K562 (cell line): ENCODE data around the gene KRT16. TPM values are rescaled to one million over a fixed set of nuclear protein-coding genes. Genes with fewer than 3 reads are reported as not detected.

Source experiments
- ATAC-seq: fragments of 200-7000 bp; cut with Tn5 transposase; 3 replicates; pipeline ENCODE4 v1.9.1; 2020; ENCODE audit warnings: moderate library complexity
- BruUV-seq: library from RNA; stranded (reverse); fragments of 400-500 nt; replicated peaks from 2 replicates; lab custom pipeline; 2021; lab: Mats Ljungman, UMichigan
- CTCF ChIA-PET: fragments of 300-600 bp; formaldehyde crosslinking; extraction: SDS; loops from one replicate; lab custom pipeline; 2021; ENCODE audit warnings: low intra/inter-chr PET ratio; lab: Yijun Ruan, JAX
- POLR2A ChIA-PET: fragments of 300-600, 350-650 bp; sonication (Branson Sonifier 250); formaldehyde crosslinking; extraction: SDS; loops from one replicate; lab custom pipeline; 2021; ENCODE audit warnings: antibody characterized with exemption, inconsistent platforms; lab: Yijun Ruan, JAX
- DNase-seq, 4 experiments: peaks; one replicate each; pipeline versions ENCODE4 v3.0.0 to v3.0.0-alpha.2; 2011 to 2018; ENCODE audit warnings: low spot score in 3 of 4, mixed read lengths in 3 of 4; ENCODE audit errors: extremely low read depth in 1 of 4
- FAIRE-seq: peaks from 2 replicates; lab custom pipeline; 2011; peaks lifted over from hg19 to GRCh38; lab: Jason Lieb, UNC
- H2AFZ ChIP-seq: 2 replicates; pipeline ENCODE4 v1.6.0; 2011; ENCODE audit warnings: low read depth, low read length, control low read depth, inconsistent platforms
- H3K27ac ChIP-seq: fragments of 200-600 bp; 3 replicates; pipeline ENCODE4 v1.8.0; 2011; ENCODE audit warnings: low read depth, mild to moderate bottlenecking, control low read depth, inconsistent platforms, low read length, moderate library complexity, mixed read lengths; ENCODE audit errors: extremely low read depth
- H3K27me3 ChIP-seq, 2 experiments: fragments of 300-600 bp in 1 of 2; 2 replicates in 1 of 2; 3 replicates in 1 of 2; pipeline versions ENCODE4 v1.6.0 to v1.8.0; 2011; ENCODE audit warnings: inconsistent platforms in 2 of 2, low read length in 2 of 2, mild to moderate bottlenecking in 1 of 2, mixed read lengths in 1 of 2, moderate library complexity in 1 of 2; ENCODE audit not compliant: control insufficient read depth in 2 of 2, insufficient read depth in 2 of 2
- H3K36me3 ChIP-seq: fragments of 300-600 bp; 3 replicates; pipeline ENCODE4 v1.8.0; 2011; ENCODE audit warnings: mild to moderate bottlenecking, low read length, inconsistent platforms; ENCODE audit not compliant: control insufficient read depth, insufficient read depth
- H3K4me1 ChIP-seq, 2 experiments: fragments of 200-600 bp in 1 of 2; replicated peaks in 1 of 2; 2 replicates in 1 of 2; 3 replicates in 1 of 2; pipeline versions ENCODE4 v1.5.1 to v1.8.0; 2011; ENCODE audit warnings: inconsistent platforms in 2 of 2, low read length in 2 of 2, mild to moderate bottlenecking in 1 of 2, mixed read lengths in 1 of 2, moderate library complexity in 1 of 2; ENCODE audit not compliant: control insufficient read depth in 2 of 2, insufficient read depth in 2 of 2
- H3K4me2 ChIP-seq: 2 replicates; pipeline ENCODE4 v1.6.1; 2011; ENCODE audit warnings: low read length, control low read depth, inconsistent platforms, mixed read lengths; ENCODE audit not compliant: insufficient read depth
- H3K4me3 ChIP-seq: fragments of 200-600 bp; sonication (generic), shearing (Covaris generic); 2 replicates; pipeline ENCODE4 v1.5.1; 2016; ENCODE audit warnings: control low read depth, inconsistent platforms
- H3K79me2 ChIP-seq: fragments of 200-600 bp; 3 replicates; pipeline ENCODE4 v1.8.0; 2011; ENCODE audit warnings: low read length, inconsistent platforms; ENCODE audit not compliant: control insufficient read depth, insufficient read depth
- H3K9ac ChIP-seq, 2 experiments: 2 replicates each; pipeline versions ENCODE4 v1.6.0 to v1.6.1; 2011; ENCODE audit warnings: low read depth in 2 of 2, low read length in 2 of 2, control low read depth in 1 of 2, inconsistent platforms in 1 of 2, mild to moderate bottlenecking in 1 of 2, mixed read lengths in 1 of 2; ENCODE audit not compliant: insufficient read depth in 1 of 2
- H3K9me1 ChIP-seq: one replicate; pipeline ENCODE4 v1.6.0; 2011; ENCODE audit warnings: inconsistent platforms, mild to moderate bottlenecking, low read length, moderate library complexity; ENCODE audit not compliant: control insufficient read depth, insufficient read depth
- H3K9me3 ChIP-seq: replicated peaks from 2 replicates; pipeline ENCODE4 v1.5.1; 2011; ENCODE audit warnings: low read depth, low read length, inconsistent platforms; ENCODE audit not compliant: control insufficient read depth, insufficient read depth
- H4K20me1 ChIP-seq: replicated peaks from 2 replicates; pipeline ENCODE4 v1.6.1; 2011; ENCODE audit warnings: low read length, inconsistent platforms, mixed read lengths; ENCODE audit not compliant: control insufficient read depth, insufficient read depth
- ETV1 ChIP-seq: fragments of 450-650 bp; conservative IDR thresholded peaks from 2 replicates; pipeline ENCODE4 v1.6.1; 2016; ENCODE audit warnings: missing genetic modification characterization, control low read depth, low read depth, missing compliant biosample characterization
- GATAD2B ChIP-seq: fragments of 450-650 bp; IDR thresholded peaks from 2 replicates; pipeline ENCODE4 v1.6.1; 2017; ENCODE audit warnings: mild to moderate bottlenecking, borderline replicate concordance
- MED1 ChIP-seq: sonication (generic); formaldehyde crosslinking; IDR thresholded peaks from 2 replicates; pipeline ENCODE4 v1.8.1; 2023; ENCODE audit warnings: missing genetic modification reagents, borderline replicate concordance
- NCOR1 ChIP-seq: fragments of 450-650 bp; IDR thresholded peaks from 2 replicates; pipeline ENCODE4 v1.6.1; 2016; ENCODE audit warnings: mild to moderate bottlenecking, moderate library complexity
- NELFE ChIP-seq: IDR thresholded peaks from 2 replicates; pipeline ENCODE4 v1.6.1; 2011; ENCODE audit warnings: mild to moderate bottlenecking; ENCODE audit not compliant: insufficient read depth, insufficient read length
- RBFOX2 ChIP-seq: fragments of 200-400 bp; formaldehyde crosslinking; IDR thresholded peaks from 2 replicates; pipeline ENCODE4 v1.6.1; 2017; ENCODE audit warnings: low read depth, mild to moderate bottlenecking, low read length, moderate library complexity
- SPI1 ChIP-seq: IDR thresholded peaks from 2 replicates; pipeline ENCODE4 v1.6.1; 2011; ENCODE audit warnings: low read depth, low read length, control low read depth, borderline replicate concordance
- THRA ChIP-seq: fragments of 450-650 bp; IDR thresholded peaks from 2 replicates; pipeline ENCODE4 v1.6.1; 2017; ENCODE audit warnings: mild to moderate bottlenecking, moderate library complexity
- ZNF586 ChIP-seq: fragments of 450-650 bp; formaldehyde crosslinking; conservative IDR thresholded peaks from 2 replicates; pipeline ENCODE4 v1.4.0; 2020; ENCODE audit warnings: mild to moderate bottlenecking, moderate library complexity
- WGBS: fragments of 100-300 bp; shearing (Covaris generic); methylation state at CpG from one replicate; pipeline ENCODE4 v1.1.6; 2016; ENCODE audit warnings: low coverage, mixed read lengths; ENCODE audit not compliant: insufficient coverage; ENCODE audit errors: missing lambda C conversion rate; 5-methylcytosine and 5-hydroxymethylcytosine counted together
- in situ Hi-C: fragments of 300-500 bp; cut with MboI; formaldehyde crosslinking; loops from 4 replicates; pipeline ENCODE4 v1.15.0; 2018; ENCODE audit warnings: inconsistent platforms, mixed read lengths
- intact Hi-C: fragments of 100-400 bp; cut with micrococcal nuclease; formaldehyde crosslinking; loops from 2 replicates; pipeline ENCODE4 v1.14.2; 2022
- polyA plus RNA-seq, 8 experiments: library from polyadenylated mRNA; depleted of rRNA in 4 of 8; stranded (reverse) in 5 of 8; unstranded in 3 of 8; fragments of >200 nt; fragmentation: Nextera tagmentation in 2 of 8; fragmentation: Illumina TruSeq in 1 of 8; extraction: Ambion mirVana in 2 of 8; extraction: Trizol in 1 of 8; gene quantifications; 2 replicates each; pipeline versions ENCODE4 v1.2.1 to v1.2.3, GENCODE V29; 2011 to 2014; ENCODE audit warnings: inconsistent platforms in 1 of 8, missing spikeins in 1 of 8
- total RNA-seq, 7 experiments: library from RNA; depleted of rRNA in 6 of 7; stranded (reverse); fragments of >200 nt in 6 of 7; fragmentation: Illumina TruSeq in 2 of 7; extraction: Trizol in 2 of 7; gene quantifications; 2 replicates each; pipeline versions ENCODE4 v1.2.1 to v1.2.3, GENCODE V29; 2011 to 2021; ENCODE audit warnings: low replicate concordance in 1 of 7
- TF ChIP-seq, protein P1 (sequence below), 2 experiments: fragments of 250-450 bp in 1 of 2; fragments of 450-650 bp in 1 of 2; sonication (Bioruptor Pico) in 1 of 2; IDR thresholded peaks; 2 replicates each; pipeline versions ENCODE4 v1.6.1 to v1.8.0; 2016 to 2021; ENCODE audit warnings: mild to moderate bottlenecking in 2 of 2, moderate library complexity in 2 of 2, missing compliant biosample characterization in 1 of 2, missing genetic modification characterization in 1 of 2

Gene KRT16
- total and polyA plus RNA-seq, 9 of the 15 experiments (the other 6 are each of a cell fraction or from before 2014, with no cell fraction given) = 0.04 TPM; not detected in 8

DNA sequence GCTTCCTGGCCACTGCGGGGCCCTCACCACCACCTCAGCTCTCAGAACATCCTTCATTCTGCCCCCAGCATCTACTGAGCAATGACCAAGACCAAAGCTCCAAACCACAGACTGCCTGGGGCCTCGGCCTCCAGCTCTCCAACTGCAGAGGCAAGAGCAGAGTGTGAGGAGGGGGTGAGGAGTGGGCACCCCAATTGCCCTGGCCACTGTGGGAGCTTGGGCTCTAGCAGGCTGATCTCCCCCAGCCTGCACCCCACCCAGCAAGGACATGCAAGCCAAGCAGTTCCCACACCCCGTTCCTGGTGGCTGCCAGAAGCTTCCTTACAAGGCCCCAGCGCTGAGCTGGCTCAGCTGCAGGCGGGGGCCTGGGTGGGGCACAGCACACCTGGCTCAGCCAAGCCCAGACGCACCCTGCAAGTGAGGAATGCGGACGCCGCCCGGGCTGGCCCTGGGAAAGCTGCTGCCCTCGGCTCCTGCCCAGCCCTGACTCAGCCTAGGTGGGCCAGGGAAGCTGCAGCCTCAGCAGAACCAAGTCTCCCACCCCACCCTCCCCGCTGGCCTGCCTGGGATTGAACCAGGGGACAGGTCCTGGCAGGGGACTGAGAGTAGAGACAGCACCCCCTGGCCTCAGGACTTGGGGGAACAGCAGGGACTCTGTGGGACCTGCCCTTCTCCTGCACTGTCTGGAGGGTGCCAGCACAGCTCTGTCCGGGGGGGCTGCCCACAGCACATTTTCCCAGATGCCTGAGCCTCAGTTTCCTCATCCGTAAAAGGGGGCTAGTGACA lies 41.5 kb upstream of the KRT16 start (continued):
- TF ChIP-seq ZNF586 (CRISPR knock-in tag) (no peak), NCOR1 (no peak), GATAD2B (no peak), NELFE (no peak)
- TF ChIP-seq, protein P1, sequence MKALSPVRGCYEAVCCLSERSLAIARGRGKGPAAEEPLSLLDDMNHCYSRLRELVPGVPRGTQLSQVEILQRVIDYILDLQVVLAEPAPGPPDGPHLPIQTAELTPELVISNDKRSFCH (CRISPR knock-in tag; IDR thresholded peaks at IDR 0.05) = no peak
- TF ChIP-seq, protein P1 (tag; IDR thresholded peaks at IDR 0.05) = no peak

GRCh38 chr17:41653421-41653820 lies 40.9 kb upstream of the KRT16 start:
- H3K27me3 ChIP-seq = peaks cover 2 to 20% of the 10 kb centered on the region in 2 experiments; a peak in 2 of 5 replicates
- H3K9me1 ChIP-seq = no peaks in the 10 kb centered on the region
- H4K20me1 ChIP-seq = 0 out of 2 replicates have a peak, but pooled peaks cover 3% of the 10 kb centered on the region
- in situ Hi-C loops (loop anchor here (25.0 kb wide), 1 partner anchor 1041 kb away; no protein-coding TSS in a partner anchor), intact Hi-C loops (no loop called here)
- no peak overlapping the region for H3K4me2 ChIP-seq
- H3K9me3 ChIP-seq = no peaks in the 10 kb centered on the region
- no peak overlapping the region for H3K27ac ChIP-seq
- no peak overlapping the region for H3K9ac ChIP-seq
- H3K4me1 ChIP-seq = peaks cover 5 to 41% of the 10 kb centered on the region in 2 experiments; a peak in 3 of 5 replicates
- H3K36me3 ChIP-seq = no peaks in the 10 kb centered on the region
- DNase-seq (no peak), FAIRE-seq (no peak), ATAC-seq (no peak)
- no peak overlapping the region for H2AFZ ChIP-seq
- WGBS = 2% methylated on average over 5 of the region's 5 CpGs
- no peak overlapping the region for H3K4me3 ChIP-seq
- ChIA-PET CTCF (no interaction called here), POLR2A (interaction anchor here (0.5 to 1.4 kb wide), 6 partner anchors 35 to 591 kb away, joined by 3 to 4 read pairs (median 3); partner anchors contain the start of gene KRT19)
- no TSS peak for BruUV-seq
- TF ChIP-seq ETV1 (tag) = no peak
- TF ChIP-seq RBFOX2 = no peak
- no peak for TF ChIP-seq MED1 (CRISPR knock-in tag)
- TF ChIP-seq THRA = no peak
- peak; percentile 59; the same call in 1 of the 2 replicates for TF ChIP-seq SPI1
- H3K79me2 ChIP-seq = no peaks in the 10 kb centered on the region
